HepG2 (cell line): ENCODE data around the gene SFXN2. TPM values are rescaled to one million over a fixed set of nuclear protein-coding genes. Genes with fewer than 3 reads are reported as not detected.

Source experiments
- AHDC1 ChIP-seq: sonication (generic); formaldehyde crosslinking; IDR thresholded peaks from 2 replicates; pipeline ENCODE4 v1.5.1; 2020; ENCODE audit warnings: mild to moderate bottlenecking, missing genetic modification reagents, borderline replicate concordance
- BORCS8-MEF2B ChIP-seq: sonication (generic); formaldehyde crosslinking; IDR thresholded peaks from 2 replicates; pipeline ENCODE4 v1.8.0; 2022; ENCODE audit warnings: mild to moderate bottlenecking, missing genetic modification reagents
- HOXA5 ChIP-seq: sonication (generic); formaldehyde crosslinking; IDR thresholded peaks from 2 replicates; pipeline ENCODE4 v1.4.0; 2020; ENCODE audit warnings: missing genetic modification reagents
- KDM2A ChIP-seq: sonication (generic); formaldehyde crosslinking; IDR thresholded peaks from 2 replicates; pipeline ENCODE4 v1.4.0; 2020; ENCODE audit warnings: low read depth, missing genetic modification reagents, borderline replicate concordance
- KLF11 ChIP-seq: IDR thresholded peaks from 2 replicates; pipeline ENCODE4 v1.6.1; 2016; ENCODE audit warnings: missing compliant biosample characterization
- LCORL ChIP-seq, 2 experiments: fragments of 450-650 bp in 1 of 2; sonication (generic) in 1 of 2; formaldehyde crosslinking in 1 of 2; IDR thresholded peaks; 2 replicates each; pipeline versions ENCODE4 v1.5.0 to v1.6.1; 2017 to 2020; ENCODE audit warnings: antibody characterized with exemption in 1 of 2, missing genetic modification reagents in 1 of 2
- POGZ ChIP-seq: sonication (generic); formaldehyde crosslinking; IDR thresholded peaks from 2 replicates; pipeline ENCODE4 v1.4.0; 2020; ENCODE audit warnings: mild to moderate bottlenecking, missing genetic modification reagents
- POLR2AphosphoS5 ChIP-seq: IDR thresholded peaks from 2 replicates; pipeline ENCODE4 v1.6.1; 2012; ENCODE audit warnings: low read depth, low read length
- RBFOX2 ChIP-seq: fragments of 200-400 bp; formaldehyde crosslinking; IDR thresholded peaks from 2 replicates; pipeline ENCODE4 v1.6.1; 2017; ENCODE audit warnings: low read depth, mild to moderate bottlenecking, low read length
- SALL1 ChIP-seq: sonication (generic); formaldehyde crosslinking; IDR thresholded peaks from 2 replicates; pipeline ENCODE4 v1.8.0; 2022; ENCODE audit warnings: mild to moderate bottlenecking, missing genetic modification reagents
- ZBED4 ChIP-seq: sonication (generic); formaldehyde crosslinking; IDR thresholded peaks from 2 replicates; pipeline ENCODE4 v1.4.0; 2020; ENCODE audit warnings: missing genetic modification reagents, borderline replicate concordance
- ZBTB25 ChIP-seq: IDR thresholded peaks from 2 replicates; pipeline ENCODE4 v1.6.1; 2018; ENCODE audit warnings: missing genetic modification reagents
- ZKSCAN8 ChIP-seq: IDR thresholded peaks from 2 replicates; pipeline ENCODE4 v1.6.1; 2016; ENCODE audit warnings: borderline replicate concordance, missing genetic modification reagents, missing compliant biosample characterization
- ZSCAN21 ChIP-seq: sonication (generic); formaldehyde crosslinking; IDR thresholded peaks from 2 replicates; pipeline ENCODE4 v1.8.0; 2022; ENCODE audit warnings: mild to moderate bottlenecking, missing genetic modification reagents, moderate library complexity, borderline replicate concordance
- polyA plus RNA-seq, 8 experiments: library from polyadenylated mRNA; depleted of rRNA in 3 of 8; stranded (reverse) in 7 of 8; unstranded in 1 of 8; fragments of >200 nt; fragmentation: Illumina TruSeq in 4 of 8; extraction: Trizol in 4 of 8; gene quantifications; 2 replicates each; pipeline versions ENCODE4 v1.2.1 to v1.2.3, GENCODE V29; 2011 to 2016; ENCODE audit warnings: low read depth in 4 of 8, missing spikeins in 1 of 8, mixed read lengths in 1 of 8; ENCODE audit not compliant: insufficient read depth in 1 of 8
- total RNA-seq, 5 experiments: library from RNA; depleted of rRNA; stranded (reverse); fragments of >200 nt; fragmentation: Illumina TruSeq; extraction: Trizol; gene quantifications; 2 replicates each; pipeline ENCODE4 v1.2.3, GENCODE V29; 2016; ENCODE audit warnings: low read depth in 1 of 5

SFXN2 gene
- total and polyA plus RNA-seq, 2 of the 13 experiments (the other 11 are each of a cell fraction or from before 2014, with no cell fraction given) = 12.8 to 21.1 TPM

DNA sequence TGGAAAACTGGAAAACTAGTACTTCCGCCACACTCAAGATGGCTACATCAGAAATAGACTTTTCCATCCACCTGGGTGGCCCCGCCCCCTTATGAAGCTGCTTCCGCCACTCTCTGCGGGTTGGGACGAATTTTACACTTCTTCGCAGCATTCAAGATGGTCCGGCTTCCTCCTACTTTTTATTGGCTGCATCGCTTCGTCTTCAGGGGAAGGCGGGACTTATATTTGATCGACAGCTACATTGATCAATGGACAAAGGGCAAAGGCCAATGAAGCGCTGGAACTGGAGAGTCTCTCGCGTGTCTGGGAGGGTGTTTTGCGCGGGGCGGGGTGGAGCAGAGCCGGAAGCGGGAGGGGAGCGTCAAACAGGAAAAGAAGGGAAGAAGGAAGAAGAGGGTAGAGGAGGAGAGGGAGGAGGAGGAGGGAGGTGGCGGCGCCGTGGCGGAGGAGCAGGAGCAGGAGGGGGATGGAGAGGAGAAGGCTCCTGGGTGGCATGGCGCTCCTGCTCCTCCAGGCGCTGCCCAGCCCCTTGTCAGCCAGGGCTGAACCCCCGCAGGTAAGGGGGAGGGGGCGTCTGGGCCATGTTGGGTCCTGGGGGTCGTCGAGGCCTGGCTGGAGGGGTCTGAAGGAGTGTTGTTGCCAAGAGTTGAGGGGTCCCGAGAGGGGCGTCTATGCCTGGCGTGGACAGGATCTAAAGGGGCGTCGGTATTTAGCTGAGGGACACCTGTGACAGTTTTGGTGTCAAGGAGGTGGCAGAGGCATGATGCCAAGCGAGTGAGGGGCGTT lies 29.3 kb downstream of the SFXN2 start, which contains the start of gene WBP1L (continued):
- TF ChIP-seq ZBED4 (no peak; the same call in 1 of the 2 replicates), RBFOX2 (peak; percentile 69), KDM2A (CRISPR knock-in tag) (peak; percentile 94; the same call in 1 of the 2 replicates), ZKSCAN8 (CRISPR knock-in tag) (no peak; the same call in 1 of the 2 replicates), POLR2AphosphoS5 (peak; percentile 64), ZSCAN21 (CRISPR knock-in tag) (0 out of 2 replicates have a peak, but pooled peaks have one; percentile 38), AHDC1 (CRISPR knock-in tag) (no peak), BORCS8-MEF2B (peak; percentile 11; the same call in 1 of the 2 replicates), LCORL (IDR thresholded peaks at IDR 0.05) (no peak), LCORL (CRISPR knock-in tag; IDR thresholded peaks at IDR 0.05) (peak; percentile 54), POGZ (CRISPR knock-in tag) (peak; percentile 82), ZBTB25 (0 out of 2 replicates have a peak, but pooled peaks have one; percentile 43), SALL1 (CRISPR knock-in tag) (peak; percentile 68), HOXA5 (CRISPR knock-in tag) (peak; percentile 44; the same call in 1 of the 2 replicates), KLF11 (CRISPR knock-in tag) (0 out of 2 replicates have a peak, but pooled peaks have one; percentile 66)
